H9 (cell line): Measurements from ENCODE around the gene LGALS4. TPM values are rescaled to one million over a fixed set of nuclear protein-coding genes. Genes with fewer than 3 reads are reported as not detected.
"Not testable (repeated sequence)": the region's sequence is repeated elsewhere in the genome, so short reads cannot be mapped to it uniquely, and the experiment has no call there.

Source experiments
- DNase-seq: peaks from one replicate; pipeline ENCODE4 v3.0.0-alpha.2; 2017
- H2AFZ ChIP-seq: one replicate; pipeline ENCODE4 v1.6.1; 2013; ENCODE audit warnings: mild to moderate bottlenecking, low read length, control low read depth, moderate library complexity
- H2AK5ac ChIP-seq: 2 replicates; pipeline ENCODE4 v1.6.1; 2013; ENCODE audit warnings: low read length, control low read depth, mixed read lengths; ENCODE audit not compliant: insufficient read length
- H2BK120ac ChIP-seq: one replicate; pipeline ENCODE4 v1.6.1; 2013; ENCODE audit warnings: low read depth, mild to moderate bottlenecking, low read length, control low read depth, inconsistent platforms; ENCODE audit not compliant: poor library complexity, severe bottlenecking
- H2BK12ac ChIP-seq: 2 replicates; pipeline ENCODE4 v1.6.1; 2013; ENCODE audit warnings: low read length, control low read depth, mixed read lengths, low read depth; ENCODE audit not compliant: insufficient read length
- H2BK15ac ChIP-seq: 2 replicates; pipeline ENCODE4 v1.6.1; 2013; ENCODE audit warnings: low read depth, low read length, control low read depth
- H2BK20ac ChIP-seq: one replicate; pipeline ENCODE4 v1.6.1; 2013; ENCODE audit warnings: low read depth, mild to moderate bottlenecking, low read length, control low read depth, inconsistent platforms; ENCODE audit not compliant: poor library complexity, severe bottlenecking
- H2BK5ac ChIP-seq: 2 replicates; pipeline ENCODE4 v1.6.1; 2013; ENCODE audit warnings: low read length, control low read depth, mixed read lengths; ENCODE audit not compliant: insufficient read length
- H3K14ac ChIP-seq: 2 replicates; pipeline ENCODE4 v1.6.1; 2013; ENCODE audit warnings: low read length, control low read depth; ENCODE audit not compliant: insufficient read depth
- H3K18ac ChIP-seq: 2 replicates; pipeline ENCODE4 v1.6.1; 2013; ENCODE audit warnings: low read depth, mild to moderate bottlenecking, mixed read lengths, low read length, control low read depth; ENCODE audit not compliant: insufficient read length
- H3K23ac ChIP-seq: 2 replicates; pipeline ENCODE4 v1.6.1; 2013; ENCODE audit warnings: low read length, control low read depth, mixed read lengths, low read depth; ENCODE audit not compliant: insufficient read length
- H3K23me2 ChIP-seq: 2 replicates; pipeline ENCODE4 v1.6.1; 2013; ENCODE audit warnings: low read depth, mild to moderate bottlenecking, mixed read lengths, low read length, control low read depth; ENCODE audit not compliant: insufficient read length, poor library complexity, severe bottlenecking
- H3K27ac ChIP-seq: 2 replicates; pipeline ENCODE4 v1.5.1; 2013; ENCODE audit warnings: low read length, control low read depth, mixed read lengths, low read depth; ENCODE audit not compliant: insufficient read length
- H3K27me3 ChIP-seq: 2 replicates; pipeline ENCODE4 v1.6.1; 2013; ENCODE audit warnings: low read length, control low read depth, inconsistent platforms; ENCODE audit not compliant: insufficient read depth
- H3K4ac ChIP-seq: 2 replicates; pipeline ENCODE4 v1.6.1; 2013; ENCODE audit warnings: low read depth, mild to moderate bottlenecking, control low read depth, inconsistent platforms, low read length, moderate library complexity
- H3K4me1 ChIP-seq: 2 replicates; pipeline ENCODE4 v1.6.1; 2013; ENCODE audit warnings: low read length, control low read depth, inconsistent platforms; ENCODE audit not compliant: insufficient read depth
- H3K4me2 ChIP-seq: 2 replicates; pipeline ENCODE4 v1.6.1; 2013; ENCODE audit warnings: low read length, control low read depth, mixed read lengths; ENCODE audit not compliant: insufficient read length, insufficient read depth
- H3K56ac ChIP-seq: 2 replicates; pipeline ENCODE4 v1.6.1; 2013; ENCODE audit warnings: low read depth, mild to moderate bottlenecking, mixed read lengths, low read length, control low read depth; ENCODE audit not compliant: insufficient read length
- H3K79me1 ChIP-seq: 2 replicates; pipeline ENCODE4 v1.6.1; 2013; ENCODE audit warnings: low read depth, mild to moderate bottlenecking, moderate library complexity, low read length, control low read depth, inconsistent platforms; ENCODE audit not compliant: insufficient read depth, poor library complexity, severe bottlenecking
- H3K79me2 ChIP-seq: 2 replicates; pipeline ENCODE4 v1.6.1; 2013; ENCODE audit warnings: low read length, control low read depth, inconsistent platforms; ENCODE audit not compliant: insufficient read depth
- H3K9ac ChIP-seq: 2 replicates; pipeline ENCODE4 v1.6.1; 2013; ENCODE audit warnings: low read length, control low read depth, mixed read lengths; ENCODE audit not compliant: insufficient read length; ENCODE audit errors: extremely low read depth
- H3K9me3 ChIP-seq: one replicate; pipeline ENCODE4 v1.6.1; 2013; ENCODE audit warnings: low read depth, low read length, inconsistent platforms; ENCODE audit not compliant: control insufficient read depth
- H3T11ph ChIP-seq: one replicate; pipeline ENCODE4 v1.6.1; 2013; ENCODE audit warnings: mild to moderate bottlenecking, low read length, control low read depth, inconsistent platforms
- H4K20me1 ChIP-seq: one replicate; pipeline ENCODE4 v1.6.1; 2013; ENCODE audit not compliant: control insufficient read depth, insufficient read length, insufficient read depth
- H4K5ac ChIP-seq: 2 replicates; pipeline ENCODE4 v1.6.1; 2013; ENCODE audit warnings: low read depth, mild to moderate bottlenecking, mixed read lengths, low read length, control low read depth; ENCODE audit not compliant: insufficient read length
- H4K8ac ChIP-seq: replicated peaks from 2 replicates; pipeline ENCODE4 v1.6.1; 2013; ENCODE audit warnings: low read length, control low read depth, mixed read lengths, low read depth; ENCODE audit not compliant: insufficient read length
- H4K91ac ChIP-seq: 2 replicates; pipeline ENCODE4 v1.6.1; 2013; ENCODE audit warnings: low read depth, mild to moderate bottlenecking, moderate library complexity, mixed read lengths, low read length, control low read depth; ENCODE audit not compliant: insufficient read length
- H3K27ac Mint-ChIP-seq, 3 experiments: 2 replicates in 2 of 3; 3 replicates in 1 of 3; pipeline ENCODE4 v1.8.0; 2020 to 2021; ENCODE audit warnings: mixed read lengths in 3 of 3, mild to moderate bottlenecking in 1 of 3, moderate library complexity in 1 of 3
- H3K27me3 Mint-ChIP-seq: 2 replicates; pipeline ENCODE4 v1.8.0; 2021; ENCODE audit warnings: low read depth, mild to moderate bottlenecking, moderate library complexity, mixed read lengths
- H3K36me3 Mint-ChIP-seq, 3 experiments: 2 replicates in 2 of 3; 3 replicates in 1 of 3; pipeline ENCODE4 v1.8.0; 2020 to 2021; ENCODE audit warnings: low read depth in 3 of 3, mixed read lengths in 3 of 3; ENCODE audit not compliant: insufficient read depth in 1 of 3
- H3K4me1 Mint-ChIP-seq, 2 experiments: 2 replicates each; pipeline ENCODE4 v1.8.0; 2020; ENCODE audit warnings: mixed read lengths in 2 of 2
- H3K4me3 Mint-ChIP-seq, 2 experiments: 2 replicates in 1 of 2; 3 replicates in 1 of 2; pipeline ENCODE4 v1.8.0; 2020 to 2021; ENCODE audit warnings: mild to moderate bottlenecking in 2 of 2, mixed read lengths in 2 of 2, moderate library complexity in 1 of 2
- H3K9me3 Mint-ChIP-seq, 2 experiments: 2 replicates in 1 of 2; 3 replicates in 1 of 2; pipeline ENCODE4 v1.8.0; 2020; ENCODE audit warnings: mild to moderate bottlenecking in 2 of 2, mixed read lengths in 2 of 2, moderate library complexity in 1 of 2
- WGBS: extraction: QIAGEN DNeasy Blood & Tissue Kit; methylation state at CpG from one replicate; pipeline ENCODE4 v1.1.7; 2013; ENCODE audit warnings: missing lambda C conversion rate, low lambda C conversion rate, mixed read lengths; ENCODE audit not compliant: insufficient read length; ENCODE audit errors: extremely low coverage; 5-methylcytosine and 5-hydroxymethylcytosine counted together
- total RNA-seq: library from RNA; stranded (reverse); gene quantifications from 2 replicates; pipeline ENCODE4 v1.2.1, GENCODE V29; 2021

Gene LGALS4
- total RNA-seq, 1 experiment from 2014 or later, result 0.68 TPM

DNA sequence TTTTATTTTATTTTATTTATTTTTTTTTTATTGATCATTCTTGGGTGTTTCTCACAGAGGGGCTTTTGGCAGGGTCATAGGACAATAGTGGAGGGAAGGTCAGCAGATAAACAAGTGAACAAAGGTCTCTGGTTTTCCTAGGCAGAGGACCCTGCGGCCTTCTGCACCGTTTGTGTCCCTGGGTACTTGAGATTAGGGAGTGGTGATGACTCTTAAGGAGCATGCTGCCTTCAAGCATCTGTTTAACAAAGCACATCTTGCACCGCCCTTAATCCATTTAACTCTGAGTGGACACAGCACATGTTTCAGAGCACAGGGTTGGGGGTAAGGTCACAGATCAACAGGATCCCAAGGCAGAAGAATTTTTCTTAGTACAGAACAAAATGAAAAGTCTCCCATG, 42.2 kb upstream of the LGALS4 start:
- not testable (repeated sequence) for H3K4me2 ChIP-seq, H3K23ac ChIP-seq, H4K20me1 ChIP-seq, H3K4me1 ChIP-seq, H3K27ac ChIP-seq, H3K79me1 ChIP-seq, DNase-seq, H3K27ac Mint-ChIP-seq, H3K9me3 ChIP-seq, H4K5ac ChIP-seq, H3K9ac ChIP-seq, H3K4me3 Mint-ChIP-seq, H2BK5ac ChIP-seq, H2BK12ac ChIP-seq, H2BK15ac ChIP-seq, H3K18ac ChIP-seq, H2AFZ ChIP-seq, H3T11ph ChIP-seq, H3K79me2 ChIP-seq, H2AK5ac ChIP-seq, H3K14ac ChIP-seq, H4K8ac ChIP-seq, H3K27me3 Mint-ChIP-seq, H3K4ac ChIP-seq, H3K27me3 ChIP-seq, H2BK20ac ChIP-seq, H3K56ac ChIP-seq, H2BK120ac ChIP-seq, H4K91ac ChIP-seq
- H3K4me1 Mint-ChIP-seq, result peaks cover 15 to 22% of the 10 kb centered on the region in 2 experiments
- WGBS, result no CpG with 5 or more reads among the region's 3 CpGs
- H3K9me3 Mint-ChIP-seq, result peaks cover 22% of the 10 kb centered on the region in 2 experiments
- peaks cover 4 to 14% (median 5%) of the 10 kb centered on the region in 3 experiments for H3K36me3 Mint-ChIP-seq
- peaks cover 18% of the 10 kb centered on the region for H3K23me2 ChIP-seq
